Prostate gland (tissue), 2 donors: ENCODE measurements around the gene ANGPTL2. TPM values are rescaled to one million over a fixed set of nuclear protein-coding genes. Genes with fewer than 3 reads are reported as not detected.

Experiments
- DNase-seq: peaks from one replicate; pipeline ENCODE4 v3.0.0-alpha.2; 2019; ENCODE audit warnings: low spot score
- H3K27ac ChIP-seq, 2 donors: fragments of 200-600 bp; sonication (generic); 2 replicates each; pipeline ENCODE4 v1.5.1; 2017 to 2019
- H3K27me3 ChIP-seq: fragments of 200-600 bp; sonication (generic); replicated peaks from 2 replicates; pipeline ENCODE4 v1.5.1; 2019; ENCODE audit not compliant: insufficient read depth
- H3K36me3 ChIP-seq, 2 donors: fragments of 200-600 bp; sonication (generic); 1 replicate in 1 of 2; 2 replicates in 1 of 2; pipeline versions ENCODE4 v1.5.1 to v1.8.1; 2017 to 2019
- H3K4me1 ChIP-seq: fragments of 200-600 bp; sonication (generic); replicated peaks from 2 replicates; pipeline ENCODE4 v1.5.1; 2019
- H3K4me3 ChIP-seq, 2 donors: fragments of 200-600 bp; sonication (generic); 2 replicates each; pipeline ENCODE4 v1.5.1; 2017 to 2019
- H3K9me3 ChIP-seq: fragments of 200-600 bp; sonication (generic); 2 replicates; pipeline ENCODE4 v1.5.1; 2017
- POLR2A ChIP-seq: fragments of 450-650 bp; IDR thresholded peaks from one replicate; pipeline ENCODE4 v1.6.1; 2016; ENCODE audit warnings: antibody characterized with exemption, mild to moderate bottlenecking
- POLR2AphosphoS5 ChIP-seq: sonication (generic); formaldehyde crosslinking; IDR thresholded peaks from one replicate; pipeline ENCODE4 v1.6.1; 2017; ENCODE audit warnings: antibody characterized with exemption
- WGBS: methylation state at CpG from one replicate; pipeline ENCODE4 v1.1.5; 2018; 5-methylcytosine and 5-hydroxymethylcytosine counted together
- intact Hi-C: fragments of 100-400 bp; cut with DNase I; formaldehyde crosslinking; loops from one replicate; pipeline ENCODE4 v1.14.2; 2022
- total RNA-seq, 2 donors: library from RNA; depleted of rRNA; stranded (reverse); fragments of >200 nt; gene quantifications; one replicate each; pipeline ENCODE4 v1.1.0, GENCODE V29; 2016
- TF ChIP-seq, protein P1 (sequence below), 4 experiments: fragments of 200-600 bp in 2 of 4; fragments of 450-650 bp in 2 of 4; sonication (generic) in 2 of 4; IDR thresholded peaks; 1 replicate in 3 of 4; 2 replicates in 1 of 4; pipeline ENCODE4 v1.5.1; 2016 to 2019; ENCODE audit warnings: antibody characterized with exemption in 4 of 4, mild to moderate bottlenecking in 2 of 4, moderate library complexity in 2 of 4

The ANGPTL2 gene
- total RNA-seq, 2 donors from 2014 or later, result 17.3 to 43.2 TPM

DNA sequence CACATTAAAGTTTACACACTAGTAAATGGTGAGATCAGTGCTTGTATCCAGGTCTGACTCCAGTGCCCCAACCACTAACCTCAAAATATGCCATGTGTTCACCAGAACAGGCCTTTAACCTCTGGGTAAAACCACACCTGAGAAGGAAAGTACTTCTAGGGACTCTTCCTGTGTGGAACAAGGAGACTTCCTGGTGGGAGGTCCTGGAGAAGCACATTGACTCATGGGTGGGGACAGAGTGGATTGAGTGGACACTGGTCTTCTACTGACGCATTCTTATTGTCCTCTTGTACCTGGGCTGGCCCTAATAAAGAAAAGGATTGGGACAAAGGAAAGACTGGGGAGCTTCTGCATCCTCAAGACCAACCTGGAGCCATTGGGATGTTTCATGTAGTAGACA is 43.4 kb downstream of the ANGPTL2 start:
- 100% methylated on average over 1 of the region's 1 CpG for WGBS
- Histone ChIP-seq H3K4me3 (no peak overlapping the region), H3K27me3 (no peaks in the 10 kb centered on the region), H3K9me3 (no peaks in the 10 kb centered on the region), H3K4me1 (peaks cover 10% of the 10 kb centered on the region), H3K36me3 (no peaks in the 10 kb centered on the region), H3K27ac (no peak overlapping the region)
- TF ChIP-seq, protein P1, sequence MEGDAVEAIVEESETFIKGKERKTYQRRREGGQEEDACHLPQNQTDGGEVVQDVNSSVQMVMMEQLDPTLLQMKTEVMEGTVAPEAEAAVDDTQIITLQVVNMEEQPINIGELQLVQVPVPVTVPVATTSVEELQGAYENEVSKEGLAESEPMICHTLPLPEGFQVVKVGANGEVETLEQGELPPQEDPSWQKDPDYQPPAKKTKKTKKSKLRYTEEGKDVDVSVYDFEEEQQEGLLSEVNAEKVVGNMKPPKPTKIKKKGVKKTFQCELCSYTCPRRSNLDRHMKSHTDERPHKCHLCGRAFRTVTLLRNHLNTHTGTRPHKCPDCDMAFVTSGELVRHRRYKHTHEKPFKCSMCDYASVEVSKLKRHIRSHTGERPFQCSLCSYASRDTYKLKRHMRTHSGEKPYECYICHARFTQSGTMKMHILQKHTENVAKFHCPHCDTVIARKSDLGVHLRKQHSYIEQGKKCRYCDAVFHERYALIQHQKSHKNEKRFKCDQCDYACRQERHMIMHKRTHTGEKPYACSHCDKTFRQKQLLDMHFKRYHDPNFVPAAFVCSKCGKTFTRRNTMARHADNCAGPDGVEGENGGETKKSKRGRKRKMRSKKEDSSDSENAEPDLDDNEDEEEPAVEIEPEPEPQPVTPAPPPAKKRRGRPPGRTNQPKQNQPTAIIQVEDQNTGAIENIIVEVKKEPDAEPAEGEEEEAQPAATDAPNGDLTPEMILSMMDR (IDR thresholded peaks at IDR 0.05), result no peak
- TF ChIP-seq POLR2A, result no peak
- TF ChIP-seq POLR2AphosphoS5, result no peak
- no peak for DNase-seq
- intact Hi-C loops, result no loop called here

GRCh38 chr9:127078336-127078735 is 44.1 kb downstream of the ANGPTL2 start:
- H3K27me3 ChIP-seq, result no peaks in the 10 kb centered on the region
- no peak for DNase-seq
- H3K4me3 ChIP-seq, result no peak overlapping the region
- no peak overlapping the region for H3K27ac ChIP-seq
- no peaks in the 10 kb centered on the region for H3K36me3 ChIP-seq
- WGBS, result 96% methylated on average over 6 of the region's 6 CpGs
- TF ChIP-seq, protein P1 (IDR thresholded peaks at IDR 0.05), result no peak
- TF ChIP-seq POLR2AphosphoS5 (no peak), POLR2A (no peak)
- peaks cover 10% of the 10 kb centered on the region for H3K4me1 ChIP-seq
- intact Hi-C loops, result no loop called here
- no peaks in the 10 kb centered on the region for H3K9me3 ChIP-seq

GRCh38 chr9:127077644-127077946 is 44.8 kb downstream of the ANGPTL2 start:
- no peaks in the 10 kb centered on the region for H3K9me3 ChIP-seq
- H3K4me1 ChIP-seq, result peaks cover 10% of the 10 kb centered on the region
- WGBS, result 83% methylated on average over 2 of the region's 2 CpGs
- no peak overlapping the region for H3K4me3 ChIP-seq
- intact Hi-C loops, result no loop called here
- no peaks in the 10 kb centered on the region for H3K36me3 ChIP-seq
- DNase-seq, result no peak
- TF ChIP-seq POLR2AphosphoS5, result no peak
- no peak for TF ChIP-seq POLR2A
- TF ChIP-seq, protein P1 (IDR thresholded peaks at IDR 0.05), result no peak
- no peak overlapping the region for H3K27ac ChIP-seq
- no peaks in the 10 kb centered on the region for H3K27me3 ChIP-seq

DNA sequence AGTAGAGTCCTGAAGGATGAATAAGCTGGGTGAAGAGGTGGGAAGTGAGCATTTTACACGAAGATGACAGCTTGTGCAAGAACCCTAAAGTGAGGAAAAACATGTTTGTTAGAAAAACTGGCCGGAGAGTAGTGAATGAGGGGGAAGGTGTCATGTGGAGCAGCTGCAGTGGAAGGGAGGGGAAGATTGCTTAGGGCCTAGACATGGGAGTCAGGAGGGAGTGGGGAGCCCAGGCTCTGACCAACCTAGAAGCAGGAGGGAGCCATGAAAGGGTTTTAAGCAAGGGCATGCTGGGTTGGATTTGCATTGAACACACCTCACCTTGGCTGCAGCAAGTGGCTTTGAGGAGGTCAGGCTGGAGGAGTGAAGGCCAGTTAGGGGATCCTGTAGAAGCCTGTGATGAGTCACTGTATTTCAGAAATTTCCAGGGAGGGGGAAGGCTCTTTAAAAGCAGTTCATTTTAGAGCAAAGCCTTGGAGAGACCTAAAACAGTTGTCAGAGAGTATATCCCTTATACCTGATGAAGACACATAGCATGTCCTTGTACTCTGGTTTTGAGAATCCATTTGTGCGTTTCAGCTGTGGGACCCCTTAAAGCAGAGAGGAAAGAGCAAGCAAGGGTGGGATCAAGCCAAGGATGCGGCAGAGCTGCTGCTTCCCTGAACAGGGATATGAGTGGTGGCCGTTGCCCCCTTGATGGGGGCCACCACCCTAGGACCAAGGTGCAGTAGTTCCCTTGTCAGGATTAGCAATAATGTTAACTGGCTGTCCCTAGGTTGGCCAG is 45.4 kb downstream of the ANGPTL2 start:
- H3K4me3 ChIP-seq, result no peak overlapping the region
- WGBS, result 79% methylated on average over 5 of the region's 5 CpGs
- H3K4me1 ChIP-seq, result peaks cover 10% of the 10 kb centered on the region
- H3K27me3 ChIP-seq, result no peaks in the 10 kb centered on the region
- DNase-seq, result no peak
- H3K9me3 ChIP-seq, result no peaks in the 10 kb centered on the region
- intact Hi-C loops, result no loop called here
- no peak overlapping the region for H3K27ac ChIP-seq
- TF ChIP-seq, protein P1 (IDR thresholded peaks at IDR 0.05), result no peak
- TF ChIP-seq POLR2A (no peak), POLR2AphosphoS5 (no peak)
- no peaks in the 10 kb centered on the region for H3K36me3 ChIP-seq

- TF ChIP-seq POLR2AphosphoS5 (no peak), POLR2A (no peak)
- TF ChIP-seq, protein P1 (IDR thresholded peaks at IDR 0.05), result no peak
- Histone ChIP-seq H3K4me1 (peaks cover 10% of the 10 kb centered on the region), H3K9me3 (no peaks in the 10 kb centered on the region), H3K4me3 (no peak overlapping the region), H3K27ac (peak overlapping the region in 1 of 2 donors; percentile 1), H3K36me3 (no peaks in the 10 kb centered on the region), H3K27me3 (no peaks in the 10 kb centered on the region)
- 10% methylated on average over 2 of the region's 2 CpGs for WGBS
- DNase-seq, result no peak
- intact Hi-C loops, result no loop called here
These were observed 46.6 kb downstream of the ANGPTL2 start for GRCh38 chr9:127075624-127076372.
